ENCODE measurements around the gene JARID2. TPM values are rescaled to one million over a fixed set of nuclear protein-coding genes. Genes with fewer than 3 reads are reported as not detected.

JARID2 gene
- total RNA-seq, 1 experiment from 2014 or later: 6.0 TPM

DNA sequence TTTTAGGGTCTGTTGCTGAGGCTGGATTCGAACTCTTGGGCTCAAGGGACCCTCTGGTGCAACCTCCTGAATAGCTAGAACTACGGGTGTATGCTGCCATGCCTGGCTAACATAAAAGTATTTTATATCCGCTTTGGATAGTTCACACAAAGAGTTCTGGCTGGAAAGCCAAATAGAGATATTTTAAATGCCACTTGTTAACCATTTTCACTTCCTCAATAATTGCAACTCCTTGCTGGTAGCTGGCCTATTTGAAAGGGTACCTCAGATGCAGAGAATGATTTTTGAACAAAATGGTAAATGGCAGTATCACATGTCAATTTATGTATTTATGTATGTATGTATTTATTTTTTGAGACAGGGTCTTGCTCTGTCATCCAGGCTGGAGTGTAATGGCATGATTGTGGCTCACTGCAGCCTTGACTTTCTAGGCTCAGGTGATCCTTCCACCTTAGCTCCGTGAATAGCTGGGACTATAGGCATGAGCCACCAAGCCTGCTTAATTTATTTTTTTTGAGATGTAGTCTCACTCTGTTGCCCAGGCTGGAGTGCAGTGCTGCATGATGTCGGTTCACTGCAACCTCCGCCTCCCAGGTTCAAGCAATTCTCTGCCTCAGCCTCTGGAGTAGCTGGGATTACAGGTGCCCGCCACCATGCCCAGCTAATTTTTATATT lies 12.9 kb upstream of the JARID2 start:
- POLR2A ChIA-PET: no interaction called here
- H3K9me3 ChIP-seq (ENCODE audit: control insufficient read depth, insufficient read depth, low read depth, low read length): no peaks in the 10 kb centered on the region
- DNase-seq (ENCODE audit: low read depth, low spot score) (no peak), ATAC-seq (no peak)
- no peaks in the 10 kb centered on the region for H3K27me3 ChIP-seq (ENCODE audit: control insufficient read depth, insufficient read depth, low read length)
- BruUV-seq (replicated peaks): no TSS peak
- no peak overlapping the region for H3K27ac ChIP-seq (ENCODE audit: low read length)
- no peak overlapping the region for H3K4me3 ChIP-seq (ENCODE audit: low read depth in 2 of 2, low read length in 2 of 2)
- CTCF ChIA-PET: no interaction called here
- H3K36me3 ChIP-seq (ENCODE audit: control insufficient read depth, insufficient read depth, low read length): no peaks in the 10 kb centered on the region
- intact Hi-C loops (cut with micrococcal nuclease; ENCODE audit: unreplicated experiment) (no loop called here), in situ Hi-C loops (cut with HindIII; ENCODE audit: low pct_unique_long_range_greater_than_20kb, low sequenced_read_pairs) (no loop called here)
- no peaks in the 10 kb centered on the region for H3K4me1 ChIP-seq (ENCODE audit: control insufficient read depth, insufficient read depth, low read length)
- no peak for TF ChIP-seq TCF7L2 (IDR thresholded peaks at IDR 0.05; ENCODE audit: low read depth, low read length)
- TF ChIP-seq SIN3A (IDR thresholded peaks at IDR 0.05; ENCODE audit: borderline replicate concordance, insufficient read depth, low read depth, low read length): no peak
- no peak for TF ChIP-seq POLR2AphosphoS5 (IDR thresholded peaks at IDR 0.05; ENCODE audit: low read depth, low read length)
- TF ChIP-seq, protein P1, sequence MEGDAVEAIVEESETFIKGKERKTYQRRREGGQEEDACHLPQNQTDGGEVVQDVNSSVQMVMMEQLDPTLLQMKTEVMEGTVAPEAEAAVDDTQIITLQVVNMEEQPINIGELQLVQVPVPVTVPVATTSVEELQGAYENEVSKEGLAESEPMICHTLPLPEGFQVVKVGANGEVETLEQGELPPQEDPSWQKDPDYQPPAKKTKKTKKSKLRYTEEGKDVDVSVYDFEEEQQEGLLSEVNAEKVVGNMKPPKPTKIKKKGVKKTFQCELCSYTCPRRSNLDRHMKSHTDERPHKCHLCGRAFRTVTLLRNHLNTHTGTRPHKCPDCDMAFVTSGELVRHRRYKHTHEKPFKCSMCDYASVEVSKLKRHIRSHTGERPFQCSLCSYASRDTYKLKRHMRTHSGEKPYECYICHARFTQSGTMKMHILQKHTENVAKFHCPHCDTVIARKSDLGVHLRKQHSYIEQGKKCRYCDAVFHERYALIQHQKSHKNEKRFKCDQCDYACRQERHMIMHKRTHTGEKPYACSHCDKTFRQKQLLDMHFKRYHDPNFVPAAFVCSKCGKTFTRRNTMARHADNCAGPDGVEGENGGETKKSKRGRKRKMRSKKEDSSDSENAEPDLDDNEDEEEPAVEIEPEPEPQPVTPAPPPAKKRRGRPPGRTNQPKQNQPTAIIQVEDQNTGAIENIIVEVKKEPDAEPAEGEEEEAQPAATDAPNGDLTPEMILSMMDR (IDR thresholded peaks at IDR 0.05): no peak
- TF ChIP-seq, protein P2, sequence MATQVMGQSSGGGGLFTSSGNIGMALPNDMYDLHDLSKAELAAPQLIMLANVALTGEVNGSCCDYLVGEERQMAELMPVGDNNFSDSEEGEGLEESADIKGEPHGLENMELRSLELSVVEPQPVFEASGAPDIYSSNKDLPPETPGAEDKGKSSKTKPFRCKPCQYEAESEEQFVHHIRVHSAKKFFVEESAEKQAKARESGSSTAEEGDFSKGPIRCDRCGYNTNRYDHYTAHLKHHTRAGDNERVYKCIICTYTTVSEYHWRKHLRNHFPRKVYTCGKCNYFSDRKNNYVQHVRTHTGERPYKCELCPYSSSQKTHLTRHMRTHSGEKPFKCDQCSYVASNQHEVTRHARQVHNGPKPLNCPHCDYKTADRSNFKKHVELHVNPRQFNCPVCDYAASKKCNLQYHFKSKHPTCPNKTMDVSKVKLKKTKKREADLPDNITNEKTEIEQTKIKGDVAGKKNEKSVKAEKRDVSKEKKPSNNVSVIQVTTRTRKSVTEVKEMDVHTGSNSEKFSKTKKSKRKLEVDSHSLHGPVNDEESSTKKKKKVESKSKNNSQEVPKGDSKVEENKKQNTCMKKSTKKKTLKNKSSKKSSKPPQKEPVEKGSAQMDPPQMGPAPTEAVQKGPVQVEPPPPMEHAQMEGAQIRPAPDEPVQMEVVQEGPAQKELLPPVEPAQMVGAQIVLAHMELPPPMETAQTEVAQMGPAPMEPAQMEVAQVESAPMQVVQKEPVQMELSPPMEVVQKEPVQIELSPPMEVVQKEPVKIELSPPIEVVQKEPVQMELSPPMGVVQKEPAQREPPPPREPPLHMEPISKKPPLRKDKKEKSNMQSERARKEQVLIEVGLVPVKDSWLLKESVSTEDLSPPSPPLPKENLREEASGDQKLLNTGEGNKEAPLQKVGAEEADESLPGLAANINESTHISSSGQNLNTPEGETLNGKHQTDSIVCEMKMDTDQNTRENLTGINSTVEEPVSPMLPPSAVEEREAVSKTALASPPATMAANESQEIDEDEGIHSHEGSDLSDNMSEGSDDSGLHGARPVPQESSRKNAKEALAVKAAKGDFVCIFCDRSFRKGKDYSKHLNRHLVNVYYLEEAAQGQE (IDR thresholded peaks at IDR 0.05; ENCODE audit: insufficient read depth in 1 of 2, low read depth in 2 of 2, low read length in 1 of 2): no peak

DNA sequence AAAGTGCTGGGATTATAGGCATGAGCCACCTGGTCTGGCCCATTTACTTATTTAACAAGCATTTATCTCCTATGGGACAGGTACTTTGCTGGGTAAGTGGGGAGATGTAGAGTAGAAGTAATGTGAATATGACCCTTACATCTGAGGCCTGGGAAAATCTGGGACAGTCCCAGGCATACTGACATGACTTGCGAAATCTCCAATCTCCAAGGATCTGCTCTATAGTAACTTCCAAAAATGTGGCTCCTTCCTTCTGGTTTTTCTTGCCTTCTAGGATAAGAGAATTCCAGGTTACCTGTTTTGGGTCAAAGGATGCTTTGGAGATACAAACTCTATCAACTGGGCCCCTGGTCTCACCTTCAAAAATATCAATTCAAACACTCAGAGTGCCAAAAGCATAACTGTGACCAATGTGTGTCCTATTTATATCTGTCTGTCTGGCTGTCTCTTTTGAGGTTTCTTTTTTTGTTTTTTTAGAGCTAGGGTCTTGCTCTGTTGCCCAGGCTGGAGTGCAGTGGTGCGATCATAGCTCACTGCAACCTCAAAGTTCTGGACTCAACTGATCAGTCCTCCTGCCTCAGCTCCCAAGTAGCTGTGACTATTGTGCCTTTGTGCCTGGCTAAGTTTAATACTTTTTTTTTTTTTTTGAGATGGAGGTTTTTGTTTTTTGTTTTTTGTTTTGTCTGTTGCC lies 11.7 kb upstream of the JARID2 start:
- H3K4me3 ChIP-seq (ENCODE audit: low read depth in 2 of 2, low read length in 2 of 2): no peak overlapping the region
- no peaks in the 10 kb centered on the region for H3K9me3 ChIP-seq (ENCODE audit: control insufficient read depth, insufficient read depth, low read depth, low read length)
- no peak overlapping the region for H3K27ac ChIP-seq (ENCODE audit: low read length)
- no peaks in the 10 kb centered on the region for H3K4me1 ChIP-seq (ENCODE audit: control insufficient read depth, insufficient read depth, low read length)
- H3K36me3 ChIP-seq (ENCODE audit: control insufficient read depth, insufficient read depth, low read length): no peaks in the 10 kb centered on the region
- in situ Hi-C loops (cut with HindIII; ENCODE audit: low pct_unique_long_range_greater_than_20kb, low sequenced_read_pairs): no loop called here
- ChIA-PET CTCF (no interaction called here), POLR2A (interaction anchor here (0.7 kb wide), 1 partner anchor 1040 kb away, joined by 6 read pairs; no protein-coding TSS in a partner anchor)
- intact Hi-C loops (cut with micrococcal nuclease; ENCODE audit: unreplicated experiment): no loop called here
- TF ChIP-seq SIN3A (IDR thresholded peaks at IDR 0.05; ENCODE audit: borderline replicate concordance, insufficient read depth, low read depth, low read length) (no peak), TCF7L2 (IDR thresholded peaks at IDR 0.05; ENCODE audit: low read depth, low read length) (no peak), POLR2AphosphoS5 (IDR thresholded peaks at IDR 0.05; ENCODE audit: low read depth, low read length) (no peak)
- TF ChIP-seq, protein P2 (IDR thresholded peaks at IDR 0.05; ENCODE audit: insufficient read depth in 1 of 2, low read depth in 2 of 2, low read length in 1 of 2): no peak
- TF ChIP-seq, protein P1 (IDR thresholded peaks at IDR 0.05): no peak
- DNase-seq (ENCODE audit: low read depth, low spot score) (no peak), ATAC-seq (no peak)
- BruUV-seq (replicated peaks): no TSS peak
- no peaks in the 10 kb centered on the region for H3K27me3 ChIP-seq (ENCODE audit: control insufficient read depth, insufficient read depth, low read length)
